ENCODE data around the gene KLHDC8A.
"Not testable (repeated sequence)": the region's sequence is repeated elsewhere in the genome, so short reads cannot be mapped to it uniquely, and the experiment has no call there.

KLHDC8A gene, protein sequence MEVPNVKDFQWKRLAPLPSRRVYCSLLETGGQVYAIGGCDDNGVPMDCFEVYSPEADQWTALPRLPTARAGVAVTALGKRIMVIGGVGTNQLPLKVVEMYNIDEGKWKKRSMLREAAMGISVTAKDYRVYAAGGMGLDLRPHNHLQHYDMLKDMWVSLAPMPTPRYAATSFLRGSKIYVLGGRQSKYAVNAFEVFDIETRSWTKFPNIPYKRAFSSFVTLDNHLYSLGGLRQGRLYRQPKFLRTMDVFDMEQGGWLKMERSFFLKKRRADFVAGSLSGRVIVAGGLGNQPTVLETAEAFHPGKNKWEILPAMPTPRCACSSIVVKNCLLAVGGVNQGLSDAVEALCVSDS

DNA sequence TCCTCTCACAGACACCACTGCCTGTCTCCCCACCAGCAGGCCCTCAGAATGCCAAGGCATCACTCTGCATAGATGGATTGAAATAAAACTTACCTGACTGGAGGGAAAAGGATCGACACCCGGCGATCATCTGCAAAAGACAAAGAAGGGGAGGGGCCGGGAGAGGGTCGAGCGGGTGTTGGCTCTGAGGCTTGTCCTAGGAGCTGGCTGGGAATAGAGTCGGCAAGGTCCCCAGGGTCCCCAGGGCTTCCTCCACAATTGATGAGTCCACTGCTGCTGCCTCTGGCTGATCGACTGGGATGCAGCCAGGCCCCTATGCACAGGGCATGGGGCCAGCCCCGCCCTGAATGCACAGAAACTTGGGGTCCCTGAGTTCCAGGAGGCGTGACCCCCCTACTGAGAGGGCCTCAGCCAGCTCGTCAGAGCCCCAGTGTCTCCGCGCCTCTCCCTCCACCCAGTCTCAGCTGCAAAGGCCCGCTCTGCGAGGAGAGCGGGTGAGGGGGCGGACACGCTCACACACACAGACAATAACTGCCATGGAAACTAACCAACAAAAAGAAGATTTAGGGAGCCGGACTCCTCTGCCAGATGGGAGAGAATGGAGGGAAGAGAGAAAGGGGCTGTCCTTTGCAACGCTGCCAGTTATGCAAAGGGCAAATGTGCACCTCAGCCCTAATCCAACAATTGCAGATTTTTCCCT lies at the start of gene KLHDC8A:
KLHDC8A (minus strand) TSS at position 483 of the 700 bp plus-strand sequence. CDS start 13,318 bp downstream, outside the sequence.
- DNase-seq, result no peak

DNA sequence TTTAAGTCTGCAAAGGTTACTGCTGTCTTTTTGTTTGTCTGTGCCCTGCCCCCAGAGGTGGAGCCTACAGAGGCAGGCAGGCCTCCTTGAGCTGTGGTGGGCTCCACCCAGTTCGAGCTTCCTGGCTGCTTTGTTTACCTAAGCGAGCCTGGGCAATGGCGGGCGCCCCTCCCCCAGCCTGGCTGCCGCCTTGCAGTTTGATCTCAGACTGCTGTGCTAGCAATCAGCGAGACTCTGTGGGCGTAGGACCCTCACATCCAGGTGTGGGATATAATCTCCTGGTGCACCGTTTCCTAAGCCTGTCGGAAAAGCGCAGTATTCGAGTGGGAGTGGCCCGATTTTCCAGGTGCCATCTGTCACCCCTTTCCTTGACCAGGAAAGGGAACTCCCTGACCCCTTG lies 49.5 kb upstream of the KLHDC8A start:
- not testable (repeated sequence) for DNase-seq

DNA sequence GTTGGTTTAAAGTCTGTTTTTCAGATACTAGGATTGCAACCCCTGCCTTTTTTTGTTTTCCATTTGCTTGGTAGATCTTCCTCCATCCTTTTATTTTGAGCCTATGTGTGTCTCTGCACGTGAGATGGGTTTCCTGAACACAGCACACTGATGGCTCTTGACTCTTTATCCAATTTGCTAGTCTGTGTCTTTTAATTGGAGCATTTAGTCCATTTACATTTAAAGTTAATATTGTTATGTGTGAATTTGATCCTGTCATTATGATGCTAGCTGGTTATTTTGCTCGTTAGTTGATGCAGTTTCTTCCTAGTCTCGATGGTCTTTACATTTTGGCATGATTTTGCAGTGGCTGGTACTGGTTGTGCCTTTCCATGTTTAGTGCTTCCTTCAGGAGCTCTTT lies 47.8 kb upstream of the KLHDC8A start:
- not testable (repeated sequence) for DNase-seq

DNA sequence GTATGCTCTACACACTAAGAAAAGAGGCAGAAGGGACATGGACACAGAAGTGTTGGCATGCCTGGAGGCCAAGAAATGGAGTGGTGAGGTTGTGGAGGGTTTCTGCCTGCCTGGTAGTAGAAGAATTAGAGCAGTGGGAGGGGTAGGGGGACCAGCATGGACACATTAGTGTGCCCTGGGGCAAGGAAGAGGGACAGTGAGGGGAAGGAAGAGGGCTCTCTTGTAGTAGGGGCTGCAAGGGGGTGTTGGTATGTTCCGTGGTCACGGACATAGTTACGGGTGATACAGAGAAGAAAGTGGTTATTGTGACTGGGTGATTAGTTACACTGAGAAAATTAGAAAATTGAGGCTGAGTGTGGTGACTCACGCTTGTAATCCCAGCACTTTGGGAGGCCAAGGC lies 41.9 kb upstream of the KLHDC8A start:
- no peak for DNase-seq

- peak; percentile 31 for DNase-seq
These were observed 40.4 kb upstream of the KLHDC8A start for GRCh38 chr1:205396967-205397616.

DNA sequence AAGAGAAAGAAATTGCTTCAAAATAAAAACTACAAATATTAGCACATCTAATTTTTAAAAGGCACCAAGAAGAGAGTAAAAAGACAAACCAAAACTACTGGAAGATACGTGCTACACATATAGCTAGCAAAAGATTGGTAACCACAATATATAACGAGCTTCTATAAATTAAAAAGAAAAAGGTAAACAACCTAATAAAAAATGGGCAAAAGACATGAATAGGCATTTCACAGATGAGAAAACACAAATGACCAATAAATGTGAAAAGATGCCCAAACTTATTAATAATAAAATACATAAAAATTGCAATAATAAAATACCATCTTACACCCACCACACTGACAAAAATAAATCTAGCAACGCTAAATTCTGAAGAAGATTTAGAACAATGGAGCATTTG lies 38.9 kb upstream of the KLHDC8A start:
- no peak for DNase-seq

DNA sequence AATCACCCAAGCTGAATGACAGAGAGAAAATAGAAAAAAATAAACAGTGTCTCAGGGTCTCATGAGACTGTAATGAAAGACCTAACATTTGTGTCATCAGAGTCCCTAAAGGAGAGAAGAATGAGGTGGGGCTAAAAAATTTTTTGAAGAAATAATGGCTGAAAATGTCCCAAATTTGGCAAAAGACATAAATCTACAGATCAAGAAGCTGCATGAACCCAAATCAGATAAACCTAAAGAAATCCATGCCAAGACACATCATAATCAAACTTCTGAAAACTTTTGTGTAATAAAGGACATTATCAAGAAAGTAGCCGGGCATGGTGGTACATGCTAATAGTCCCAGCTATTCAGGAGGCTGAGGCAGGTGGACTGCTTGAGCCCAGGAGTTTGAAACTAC lies 35.9 kb upstream of the KLHDC8A start:
- no peak for DNase-seq

GRCh38 chr1:205391386-205391785 lies 34.7 kb upstream of the KLHDC8A start:
- DNase-seq, result no peak

GRCh38 chr1:205387845-205388244 lies 31.1 kb upstream of the KLHDC8A start:
- DNase-seq, result no peak

GRCh38 chr1:205382990-205383389 lies 26.3 kb upstream of the KLHDC8A start:
- not testable (repeated sequence) for DNase-seq

- no peak for DNase-seq
These were observed 25.8 kb upstream of the KLHDC8A start for GRCh38 chr1:205382561-205382960.

- no peak for DNase-seq
These were observed 24.6 kb upstream of the KLHDC8A start for GRCh38 chr1:205381305-205381704.

- DNase-seq, result no peak
These were observed 24.2 kb upstream of the KLHDC8A start for GRCh38 chr1:205380882-205381281.

DNA sequence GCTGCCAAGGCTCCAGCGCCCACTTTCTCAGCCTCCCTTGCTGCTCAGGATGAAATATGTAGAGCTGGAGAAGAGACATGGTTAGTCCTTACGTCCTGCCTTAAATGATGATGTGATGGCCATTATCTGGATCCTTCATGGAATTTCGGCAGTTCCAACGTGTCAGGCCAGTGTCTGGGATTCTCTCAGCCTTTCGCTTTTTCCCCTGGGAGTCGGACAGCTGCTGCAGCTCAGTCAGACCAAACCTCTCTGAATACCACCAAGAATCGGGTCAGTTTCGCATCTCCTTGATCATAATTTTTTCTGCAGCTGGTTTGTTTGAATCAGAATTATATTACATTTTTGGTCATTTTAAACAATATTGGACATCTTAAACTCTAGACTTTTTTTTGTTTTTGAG lies 22.3 kb upstream of the KLHDC8A start:
- no peak for DNase-seq

- DNase-seq, result no peak
These were observed 20.6 kb upstream of the KLHDC8A start for GRCh38 chr1:205377355-205377754.

- DNase-seq, result no peak
These were observed 20.0 kb upstream of the KLHDC8A start for GRCh38 chr1:205376739-205377138.

DNA sequence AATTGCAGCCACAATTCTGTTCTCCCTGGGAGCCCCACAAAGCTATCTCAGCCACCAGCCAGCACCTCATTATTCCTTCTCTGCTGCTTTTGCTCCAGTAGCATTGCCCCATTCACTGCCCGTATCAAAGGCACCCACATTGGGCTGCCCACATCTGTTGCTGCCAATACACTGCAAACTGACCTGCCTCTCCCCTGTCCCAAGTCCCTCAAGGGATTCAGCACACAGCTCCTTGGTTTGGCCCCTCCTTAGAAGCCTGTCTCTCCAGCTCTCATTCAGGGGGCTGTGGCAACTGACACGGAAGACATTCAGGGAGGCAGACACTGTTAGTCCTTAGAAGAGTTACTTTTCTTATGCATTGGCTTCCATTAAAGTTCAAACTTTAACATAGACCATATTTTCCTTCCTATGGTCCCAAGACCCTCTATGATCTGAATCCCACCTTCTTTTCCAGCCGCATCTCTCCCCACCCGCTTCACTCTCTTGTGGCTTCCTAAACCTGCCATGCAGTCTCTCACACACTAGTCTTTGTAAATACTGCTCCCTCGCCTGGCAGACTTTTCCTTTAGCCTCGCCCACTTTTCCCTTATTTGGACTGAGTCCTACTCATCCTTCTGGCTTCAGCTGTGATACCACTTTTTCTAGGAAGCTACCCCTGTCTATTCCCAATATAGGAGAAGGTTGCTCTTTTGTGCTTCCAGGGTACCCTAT lies 19.3 kb upstream of the KLHDC8A start:
- DNase-seq, result peak; percentile 64

- peak; percentile 70 for DNase-seq
These were observed 17.7 kb upstream of the KLHDC8A start for GRCh38 chr1:205374210-205375078.

DNA sequence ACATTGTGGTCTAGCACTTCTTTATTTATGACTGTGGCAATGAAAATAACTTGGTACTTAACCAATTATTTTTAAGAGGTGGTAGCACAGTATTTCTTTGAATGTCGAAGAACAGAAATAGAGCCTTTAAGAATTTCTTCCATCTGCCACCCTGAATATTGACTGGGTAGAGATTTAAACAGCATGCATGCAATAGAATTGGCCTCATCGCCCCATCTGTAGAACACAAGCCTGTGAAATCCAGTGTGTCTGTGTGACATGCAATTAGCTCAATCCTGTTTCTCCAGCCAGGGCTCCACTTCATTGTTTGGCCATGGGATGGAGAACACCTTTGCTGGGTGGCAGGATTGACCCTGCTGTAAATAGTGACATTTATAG lies 17.1 kb upstream of the KLHDC8A start:
- no peak for DNase-seq

GRCh38 chr1:205373022-205373797 lies 16.5 kb upstream of the KLHDC8A start:
- no peak for DNase-seq

GRCh38 chr1:205371871-205372660 lies 15.3 kb upstream of the KLHDC8A start:
- DNase-seq, result no peak
